ENCODE data around the gene LRP1. TPM values are rescaled to one million over a fixed set of nuclear protein-coding genes. Genes with fewer than 3 reads are reported as not detected.

Gene LRP1
- total and polyA plus RNA-seq, 2 experiments from 2014 or later: 26.6 to 145 TPM

DNA sequence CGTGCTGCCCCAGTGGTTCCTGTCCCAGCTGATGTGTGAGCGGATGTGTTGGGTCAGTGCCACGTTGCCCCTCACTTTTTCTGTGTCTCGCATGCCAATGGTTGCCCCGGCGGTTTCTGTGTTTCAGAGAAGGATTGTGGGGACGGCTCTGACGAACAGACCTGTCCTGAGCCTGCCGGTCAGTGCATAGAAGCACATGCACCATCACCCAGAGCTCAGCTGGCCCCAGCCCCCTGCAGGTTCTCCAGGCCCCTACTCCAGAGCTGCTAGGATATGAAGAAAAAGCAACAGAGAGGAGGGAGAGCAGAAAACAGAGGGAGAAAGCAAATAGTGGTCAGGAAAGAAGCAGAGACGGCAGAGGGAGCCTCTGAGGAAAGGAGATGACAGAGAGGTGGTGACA is 39.8 kb downstream of the LRP1 start:
- no peak for DNase-seq (ENCODE audit: low spot score)
- peaks cover 6% of the 10 kb centered on the region for H3K4me1 Mint-ChIP-seq
- Histone ChIP-seq H3K27me3 (ENCODE audit: insufficient read depth) (no peaks in the 10 kb centered on the region), H3K9me2 (ENCODE audit: insufficient read depth) (no peaks in the 10 kb centered on the region), H3K27ac (ENCODE audit: low read depth) (no peak overlapping the region), H2AFZ (no peak overlapping the region), H3F3A (replicated peaks; ENCODE audit: low read depth) (peaks cover 7% of the 10 kb centered on the region; the same call in 1 of the 2 replicates), H3K4me2 (no peak overlapping the region), H3K4me1 (ENCODE audit: insufficient read depth) (no peaks in the 10 kb centered on the region), H3K79me2 (replicated peaks; ENCODE audit: insufficient read depth) (no peaks in the 10 kb centered on the region), H3K4me3 (no peak overlapping the region), H4K20me1 (replicated peaks; ENCODE audit: insufficient read depth) (peaks cover 13% of the 10 kb centered on the region; the same call in 1 of the 2 replicates), H3K36me3 (ENCODE audit: insufficient read depth) (peaks cover 32% of the 10 kb centered on the region)
- TF ChIP-seq, protein P1, sequence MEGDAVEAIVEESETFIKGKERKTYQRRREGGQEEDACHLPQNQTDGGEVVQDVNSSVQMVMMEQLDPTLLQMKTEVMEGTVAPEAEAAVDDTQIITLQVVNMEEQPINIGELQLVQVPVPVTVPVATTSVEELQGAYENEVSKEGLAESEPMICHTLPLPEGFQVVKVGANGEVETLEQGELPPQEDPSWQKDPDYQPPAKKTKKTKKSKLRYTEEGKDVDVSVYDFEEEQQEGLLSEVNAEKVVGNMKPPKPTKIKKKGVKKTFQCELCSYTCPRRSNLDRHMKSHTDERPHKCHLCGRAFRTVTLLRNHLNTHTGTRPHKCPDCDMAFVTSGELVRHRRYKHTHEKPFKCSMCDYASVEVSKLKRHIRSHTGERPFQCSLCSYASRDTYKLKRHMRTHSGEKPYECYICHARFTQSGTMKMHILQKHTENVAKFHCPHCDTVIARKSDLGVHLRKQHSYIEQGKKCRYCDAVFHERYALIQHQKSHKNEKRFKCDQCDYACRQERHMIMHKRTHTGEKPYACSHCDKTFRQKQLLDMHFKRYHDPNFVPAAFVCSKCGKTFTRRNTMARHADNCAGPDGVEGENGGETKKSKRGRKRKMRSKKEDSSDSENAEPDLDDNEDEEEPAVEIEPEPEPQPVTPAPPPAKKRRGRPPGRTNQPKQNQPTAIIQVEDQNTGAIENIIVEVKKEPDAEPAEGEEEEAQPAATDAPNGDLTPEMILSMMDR (conservative IDR thresholded peaks at IDR 0.05; ENCODE audit: low read depth in 2 of 2): no peak
- no peak for TF ChIP-seq NANOG (IDR thresholded peaks at IDR 0.05; ENCODE audit: borderline replicate concordance)
- TF ChIP-seq EZH2 (IDR thresholded peaks at IDR 0.05; ENCODE audit: low read depth, unreplicated experiment): no peak
- no peak for TF ChIP-seq ZNF114 (CRISPR knock-in tag; IDR thresholded peaks at IDR 0.05)
- TF ChIP-seq, protein P2, sequence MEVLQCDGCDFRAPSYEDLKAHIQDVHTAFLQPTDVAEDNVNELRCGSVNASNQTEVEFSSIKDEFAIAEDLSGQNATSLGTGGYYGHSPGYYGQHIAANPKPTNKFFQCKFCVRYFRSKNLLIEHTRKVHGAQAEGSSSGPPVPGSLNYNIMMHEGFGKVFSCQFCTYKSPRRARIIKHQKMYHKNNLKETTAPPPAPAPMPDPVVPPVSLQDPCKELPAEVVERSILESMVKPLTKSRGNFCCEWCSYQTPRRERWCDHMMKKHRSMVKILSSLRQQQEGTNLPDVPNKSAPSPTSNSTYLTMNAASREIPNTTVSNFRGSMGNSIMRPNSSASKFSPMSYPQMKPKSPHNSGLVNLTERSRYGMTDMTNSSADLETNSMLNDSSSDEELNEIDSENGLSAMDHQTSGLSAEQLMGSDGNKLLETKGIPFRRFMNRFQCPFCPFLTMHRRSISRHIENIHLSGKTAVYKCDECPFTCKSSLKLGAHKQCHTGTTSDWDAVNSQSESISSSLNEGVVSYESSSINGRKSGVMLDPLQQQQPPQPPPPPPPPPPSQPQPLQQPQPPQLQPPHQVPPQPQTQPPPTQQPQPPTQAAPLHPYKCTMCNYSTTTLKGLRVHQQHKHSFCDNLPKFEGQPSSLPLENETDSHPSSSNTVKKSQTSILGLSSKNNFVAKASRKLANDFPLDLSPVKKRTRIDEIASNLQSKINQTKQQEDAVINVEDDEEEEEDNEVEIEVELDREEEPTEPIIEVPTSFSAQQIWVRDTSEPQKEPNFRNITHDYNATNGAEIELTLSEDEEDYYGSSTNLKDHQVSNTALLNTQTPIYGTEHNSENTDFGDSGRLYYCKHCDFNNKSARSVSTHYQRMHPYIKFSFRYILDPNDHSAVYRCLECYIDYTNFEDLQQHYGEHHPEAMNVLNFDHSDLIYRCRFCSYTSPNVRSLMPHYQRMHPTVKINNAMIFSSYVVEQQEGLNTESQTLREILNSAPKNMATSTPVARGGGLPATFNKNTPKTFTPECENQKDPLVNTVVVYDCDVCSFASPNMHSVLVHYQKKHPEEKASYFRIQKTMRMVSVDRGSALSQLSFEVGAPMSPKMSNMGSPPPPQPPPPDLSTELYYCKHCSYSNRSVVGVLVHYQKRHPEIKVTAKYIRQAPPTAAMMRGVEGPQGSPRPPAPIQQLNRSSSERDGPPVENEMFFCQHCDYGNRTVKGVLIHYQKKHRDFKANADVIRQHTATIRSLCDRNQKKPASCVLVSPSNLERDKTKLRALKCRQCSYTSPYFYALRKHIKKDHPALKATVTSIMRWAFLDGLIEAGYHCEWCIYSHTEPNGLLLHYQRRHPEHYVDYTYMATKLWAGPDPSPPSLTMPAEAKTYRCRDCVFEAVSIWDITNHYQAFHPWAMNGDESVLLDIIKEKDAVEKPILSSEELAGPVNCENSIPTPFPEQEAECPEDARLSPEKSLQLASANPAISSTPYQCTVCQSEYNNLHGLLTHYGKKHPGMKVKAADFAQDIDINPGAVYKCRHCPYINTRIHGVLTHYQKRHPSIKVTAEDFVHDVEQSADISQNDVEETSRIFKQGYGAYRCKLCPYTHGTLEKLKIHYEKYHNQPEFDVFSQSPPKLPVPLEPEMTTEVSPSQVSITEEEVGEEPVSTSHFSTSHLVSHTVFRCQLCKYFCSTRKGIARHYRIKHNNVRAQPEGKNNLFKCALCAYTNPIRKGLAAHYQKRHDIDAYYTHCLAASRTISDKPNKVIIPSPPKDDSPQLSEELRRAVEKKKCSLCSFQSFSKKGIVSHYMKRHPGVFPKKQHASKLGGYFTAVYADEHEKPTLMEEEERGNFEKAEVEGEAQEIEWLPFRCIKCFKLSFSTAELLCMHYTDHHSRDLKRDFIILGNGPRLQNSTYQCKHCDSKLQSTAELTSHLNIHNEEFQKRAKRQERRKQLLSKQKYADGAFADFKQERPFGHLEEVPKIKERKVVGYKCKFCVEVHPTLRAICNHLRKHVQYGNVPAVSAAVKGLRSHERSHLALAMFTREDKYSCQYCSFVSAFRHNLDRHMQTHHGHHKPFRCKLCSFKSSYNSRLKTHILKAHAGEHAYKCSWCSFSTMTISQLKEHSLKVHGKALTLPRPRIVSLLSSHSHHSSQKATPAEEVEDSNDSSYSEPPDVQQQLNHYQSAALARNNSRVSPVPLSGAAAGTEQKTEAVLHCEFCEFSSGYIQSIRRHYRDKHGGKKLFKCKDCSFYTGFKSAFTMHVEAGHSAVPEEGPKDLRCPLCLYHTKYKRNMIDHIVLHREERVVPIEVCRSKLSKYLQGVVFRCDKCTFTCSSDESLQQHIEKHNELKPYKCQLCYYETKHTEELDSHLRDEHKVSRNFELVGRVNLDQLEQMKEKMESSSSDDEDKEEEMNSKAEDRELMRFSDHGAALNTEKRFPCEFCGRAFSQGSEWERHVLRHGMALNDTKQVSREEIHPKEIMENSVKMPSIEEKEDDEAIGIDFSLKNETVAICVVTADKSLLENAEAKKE (CRISPR knock-in tag; IDR thresholded peaks at IDR 0.05): no peak
- no peak for TF ChIP-seq CREB1 (CRISPR knock-in tag; IDR thresholded peaks at IDR 0.05; ENCODE audit: low read depth)
- no peak for TF ChIP-seq JUNB (IDR thresholded peaks at IDR 0.05; ENCODE audit: unreplicated experiment)
- no peak for TF ChIP-seq ZNF331 (CRISPR knock-in tag; IDR thresholded peaks at IDR 0.05; ENCODE audit: low read depth)
- no peak for TF ChIP-seq POLR2AphosphoS5 (IDR thresholded peaks at IDR 0.05; ENCODE audit: low read depth)
- no peak for TF ChIP-seq STAT1 (IDR thresholded peaks at IDR 0.05; ENCODE audit: unreplicated experiment)
- TF ChIP-seq, protein P3, sequence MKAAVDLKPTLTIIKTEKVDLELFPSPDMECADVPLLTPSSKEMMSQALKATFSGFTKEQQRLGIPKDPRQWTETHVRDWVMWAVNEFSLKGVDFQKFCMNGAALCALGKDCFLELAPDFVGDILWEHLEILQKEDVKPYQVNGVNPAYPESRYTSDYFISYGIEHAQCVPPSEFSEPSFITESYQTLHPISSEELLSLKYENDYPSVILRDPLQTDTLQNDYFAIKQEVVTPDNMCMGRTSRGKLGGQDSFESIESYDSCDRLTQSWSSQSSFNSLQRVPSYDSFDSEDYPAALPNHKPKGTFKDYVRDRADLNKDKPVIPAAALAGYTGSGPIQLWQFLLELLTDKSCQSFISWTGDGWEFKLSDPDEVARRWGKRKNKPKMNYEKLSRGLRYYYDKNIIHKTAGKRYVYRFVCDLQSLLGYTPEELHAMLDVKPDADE (IDR thresholded peaks at IDR 0.05): no peak
- no peak for TF ChIP-seq EZH2phosphoT487 (IDR thresholded peaks at IDR 0.05; ENCODE audit: unreplicated experiment)
- TF ChIP-seq, protein P4, sequence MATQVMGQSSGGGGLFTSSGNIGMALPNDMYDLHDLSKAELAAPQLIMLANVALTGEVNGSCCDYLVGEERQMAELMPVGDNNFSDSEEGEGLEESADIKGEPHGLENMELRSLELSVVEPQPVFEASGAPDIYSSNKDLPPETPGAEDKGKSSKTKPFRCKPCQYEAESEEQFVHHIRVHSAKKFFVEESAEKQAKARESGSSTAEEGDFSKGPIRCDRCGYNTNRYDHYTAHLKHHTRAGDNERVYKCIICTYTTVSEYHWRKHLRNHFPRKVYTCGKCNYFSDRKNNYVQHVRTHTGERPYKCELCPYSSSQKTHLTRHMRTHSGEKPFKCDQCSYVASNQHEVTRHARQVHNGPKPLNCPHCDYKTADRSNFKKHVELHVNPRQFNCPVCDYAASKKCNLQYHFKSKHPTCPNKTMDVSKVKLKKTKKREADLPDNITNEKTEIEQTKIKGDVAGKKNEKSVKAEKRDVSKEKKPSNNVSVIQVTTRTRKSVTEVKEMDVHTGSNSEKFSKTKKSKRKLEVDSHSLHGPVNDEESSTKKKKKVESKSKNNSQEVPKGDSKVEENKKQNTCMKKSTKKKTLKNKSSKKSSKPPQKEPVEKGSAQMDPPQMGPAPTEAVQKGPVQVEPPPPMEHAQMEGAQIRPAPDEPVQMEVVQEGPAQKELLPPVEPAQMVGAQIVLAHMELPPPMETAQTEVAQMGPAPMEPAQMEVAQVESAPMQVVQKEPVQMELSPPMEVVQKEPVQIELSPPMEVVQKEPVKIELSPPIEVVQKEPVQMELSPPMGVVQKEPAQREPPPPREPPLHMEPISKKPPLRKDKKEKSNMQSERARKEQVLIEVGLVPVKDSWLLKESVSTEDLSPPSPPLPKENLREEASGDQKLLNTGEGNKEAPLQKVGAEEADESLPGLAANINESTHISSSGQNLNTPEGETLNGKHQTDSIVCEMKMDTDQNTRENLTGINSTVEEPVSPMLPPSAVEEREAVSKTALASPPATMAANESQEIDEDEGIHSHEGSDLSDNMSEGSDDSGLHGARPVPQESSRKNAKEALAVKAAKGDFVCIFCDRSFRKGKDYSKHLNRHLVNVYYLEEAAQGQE (IDR thresholded peaks at IDR 0.05; ENCODE audit: unreplicated experiment): no peak
- no peaks in the 10 kb centered on the region; the same call in 1 of the 3 replicates for H3K9me3 Mint-ChIP-seq
- H3K27ac Mint-ChIP-seq: no peak overlapping the region
- H3K36me3 Mint-ChIP-seq (ENCODE audit: low read depth): peaks cover 88% of the 10 kb centered on the region
- ATAC-seq: no peak
- H3K4me3 Mint-ChIP-seq: no peak overlapping the region
- peaks cover 16% of the 10 kb centered on the region for H3K27me3 Mint-ChIP-seq (ENCODE audit: insufficient read depth, low read depth, poor library complexity)
